Caco-2 (cell line): Measurements from ENCODE around the gene KDM4B. TPM values are rescaled to one million over a fixed set of nuclear protein-coding genes. Genes with fewer than 3 reads are reported as not detected.

Source experiments
- BruUV-seq: library from RNA; stranded (reverse); fragments of 400-500 nt; replicated peaks from 2 replicates; lab custom pipeline; 2021; lab: Mats Ljungman, UMichigan
- CTCF ChIA-PET: fragments of 300-600 bp; sonication (Branson Sonifier 250); formaldehyde crosslinking; loops from one replicate; lab custom pipeline; 2022; ENCODE audit warnings: antibody characterized with exemption; lab: Charles Lee
- POLR2A ChIA-PET: fragments of 300-600 bp; sonication (Branson Sonifier 250); formaldehyde crosslinking; loops from one replicate; lab custom pipeline; 2022; ENCODE audit warnings: antibody characterized with exemption; lab: Charles Lee
- DNase-seq, 2 experiments: peaks; one replicate each; pipeline versions ENCODE4 v3.0.0 to v3.0.0-alpha.2; 2020 to 2022
- H3K27me3 ChIP-seq: replicated peaks from 2 replicates; pipeline ENCODE4 v1.6.0; 2011; ENCODE audit warnings: low read length; ENCODE audit not compliant: control insufficient read depth, insufficient read depth
- H3K36me3 ChIP-seq: 2 replicates; pipeline ENCODE4 v1.5.1; 2011; ENCODE audit warnings: low read length; ENCODE audit not compliant: control insufficient read depth, insufficient read depth
- H3K4me1 ChIP-seq: fragments of 250-450 bp; sonication (Bioruptor Pico); 2 replicates; pipeline ENCODE4 v1.5.1; 2020; ENCODE audit warnings: mild to moderate bottlenecking
- H3K4me3 ChIP-seq: 2 replicates; pipeline ENCODE4 v1.5.1; 2011; ENCODE audit warnings: low read depth, mild to moderate bottlenecking, control low read depth, low read length
- H3K9me3 ChIP-seq: fragments of 250-450 bp; sonication (Bioruptor Pico); 2 replicates; pipeline ENCODE4 v1.5.1; 2020; ENCODE audit warnings: mild to moderate bottlenecking, moderate library complexity
- H3K27ac Mint-ChIP-seq: one replicate; pipeline ENCODE4 v1.8.0; 2022; ENCODE audit warnings: mixed read lengths; ENCODE audit not compliant: unreplicated experiment
- H3K27me3 Mint-ChIP-seq: one replicate; pipeline ENCODE4 v1.8.0; 2022; ENCODE audit warnings: mixed read lengths; ENCODE audit not compliant: insufficient read depth, unreplicated experiment
- H3K36me3 Mint-ChIP-seq: one replicate; pipeline ENCODE4 v1.8.0; 2022; ENCODE audit warnings: mild to moderate bottlenecking, mixed read lengths; ENCODE audit not compliant: insufficient read depth, unreplicated experiment
- H3K4me1 Mint-ChIP-seq: one replicate; pipeline ENCODE4 v1.8.0; 2022; ENCODE audit warnings: low read depth, mixed read lengths; ENCODE audit not compliant: unreplicated experiment
- H3K4me3 Mint-ChIP-seq: one replicate; pipeline ENCODE4 v1.8.0; 2022; ENCODE audit warnings: mild to moderate bottlenecking, moderate library complexity, mixed read lengths; ENCODE audit not compliant: unreplicated experiment
- H3K9me3 Mint-ChIP-seq: one replicate; pipeline ENCODE4 v1.8.0; 2022; ENCODE audit warnings: mixed read lengths; ENCODE audit not compliant: unreplicated experiment
- intact Hi-C: fragments of 100-400 bp; cut with micrococcal nuclease; formaldehyde crosslinking; loops from one replicate; pipeline ENCODE4 v1.10.0; 2022; ENCODE audit not compliant: unreplicated experiment
- total RNA-seq: library from RNA; stranded (reverse); gene quantifications from 2 replicates; pipeline ENCODE4 v1.2.3, GENCODE V29; 2022
- TF ChIP-seq, protein P1 (sequence below), 2 experiments: fragments of 200-600 bp in 1 of 2; IDR thresholded peaks; 1 replicate in 1 of 2; 2 replicates in 1 of 2; pipeline versions ENCODE4 v1.5.1 to v1.8.0; 2011 to 2022; ENCODE audit warnings: antibody characterized with exemption in 1 of 2, control low read depth in 1 of 2, inconsistent platforms in 1 of 2, low read depth in 1 of 2, low read length in 1 of 2, mild to moderate bottlenecking in 1 of 2, moderate library complexity in 1 of 2; ENCODE audit not compliant: insufficient read depth in 1 of 2, severe bottlenecking in 1 of 2, unreplicated experiment in 1 of 2

KDM4B gene
- total RNA-seq, 1 experiment from 2014 or later: 27.4 TPM

DNA sequence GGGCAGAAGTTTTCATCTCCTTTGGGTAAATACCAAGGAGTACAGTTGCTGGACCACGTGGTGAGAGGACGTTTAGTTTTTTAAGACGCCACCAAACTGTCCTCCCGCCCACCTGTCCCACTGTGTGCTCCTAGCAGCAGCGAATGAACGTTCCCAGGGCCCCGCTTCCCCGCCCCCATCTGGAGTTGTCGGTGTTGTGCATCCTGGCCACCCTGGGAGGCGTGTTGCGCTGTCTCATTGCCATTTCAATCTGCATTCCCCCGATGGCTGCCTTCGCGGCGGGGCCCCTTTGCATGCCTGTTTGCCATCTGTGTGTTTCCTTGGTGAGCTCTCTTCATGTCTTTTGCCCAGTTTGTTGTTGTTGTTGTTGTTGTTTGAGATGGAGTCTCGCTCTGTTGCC, 76.1 kb downstream of the KDM4B start:
- peaks cover 27% of the 10 kb centered on the region for H3K4me1 ChIP-seq
- no peaks in the 10 kb centered on the region for H3K27me3 Mint-ChIP-seq
- no peaks in the 10 kb centered on the region for H3K27me3 ChIP-seq
- H3K9me3 ChIP-seq: no peaks in the 10 kb centered on the region
- H3K9me3 Mint-ChIP-seq: no peaks in the 10 kb centered on the region
- H3K4me3 Mint-ChIP-seq: no peak overlapping the region
- peaks cover 14% of the 10 kb centered on the region for H3K4me1 Mint-ChIP-seq
- intact Hi-C loops: no loop called here
- peaks cover under 1% of the 10 kb centered on the region; the same call in 1 of the 2 replicates for H3K36me3 ChIP-seq
- no TSS peak for BruUV-seq
- peaks cover 70% of the 10 kb centered on the region for H3K36me3 Mint-ChIP-seq
- H3K4me3 ChIP-seq: no peak overlapping the region
- H3K27ac Mint-ChIP-seq: no peak overlapping the region
- no peak for DNase-seq
- ChIA-PET CTCF (interaction anchor here (0.6 to 1.2 kb wide), 2 partner anchors 13 to 813 kb away, joined by 3 to 9 read pairs; no protein-coding TSS in a partner anchor), POLR2A (no interaction called here)
- TF ChIP-seq, protein P1, sequence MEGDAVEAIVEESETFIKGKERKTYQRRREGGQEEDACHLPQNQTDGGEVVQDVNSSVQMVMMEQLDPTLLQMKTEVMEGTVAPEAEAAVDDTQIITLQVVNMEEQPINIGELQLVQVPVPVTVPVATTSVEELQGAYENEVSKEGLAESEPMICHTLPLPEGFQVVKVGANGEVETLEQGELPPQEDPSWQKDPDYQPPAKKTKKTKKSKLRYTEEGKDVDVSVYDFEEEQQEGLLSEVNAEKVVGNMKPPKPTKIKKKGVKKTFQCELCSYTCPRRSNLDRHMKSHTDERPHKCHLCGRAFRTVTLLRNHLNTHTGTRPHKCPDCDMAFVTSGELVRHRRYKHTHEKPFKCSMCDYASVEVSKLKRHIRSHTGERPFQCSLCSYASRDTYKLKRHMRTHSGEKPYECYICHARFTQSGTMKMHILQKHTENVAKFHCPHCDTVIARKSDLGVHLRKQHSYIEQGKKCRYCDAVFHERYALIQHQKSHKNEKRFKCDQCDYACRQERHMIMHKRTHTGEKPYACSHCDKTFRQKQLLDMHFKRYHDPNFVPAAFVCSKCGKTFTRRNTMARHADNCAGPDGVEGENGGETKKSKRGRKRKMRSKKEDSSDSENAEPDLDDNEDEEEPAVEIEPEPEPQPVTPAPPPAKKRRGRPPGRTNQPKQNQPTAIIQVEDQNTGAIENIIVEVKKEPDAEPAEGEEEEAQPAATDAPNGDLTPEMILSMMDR (IDR thresholded peaks at IDR 0.05; ENCODE audit: insufficient read depth in 1 of 2, low read depth in 1 of 2, low read length in 1 of 2, severe bottlenecking in 1 of 2, unreplicated experiment in 1 of 2): no peak

DNA sequence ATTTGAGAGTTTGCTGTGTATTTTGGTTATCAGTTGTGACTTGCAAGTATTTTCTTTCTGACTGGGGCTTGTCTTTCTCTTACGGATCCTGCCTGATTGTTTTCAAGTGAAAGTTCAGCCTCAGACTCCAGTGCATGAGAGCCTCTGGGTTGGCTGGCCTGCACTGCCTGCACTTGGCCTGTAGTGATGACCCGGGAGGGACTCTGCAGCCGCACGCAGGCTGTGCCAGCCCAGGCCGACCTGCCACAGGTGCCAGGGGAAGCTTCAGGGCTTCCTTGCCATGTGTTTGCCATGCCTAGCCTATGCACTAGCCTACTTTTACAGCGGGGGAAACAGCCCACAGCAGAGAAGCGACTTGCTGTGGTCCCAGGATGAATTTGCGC, 77.0 kb downstream of the KDM4B start:
- Histone ChIP-seq H3K4me1 (peaks cover 27% of the 10 kb centered on the region), H3K27me3 (no peaks in the 10 kb centered on the region), H3K4me3 (no peak overlapping the region), H3K9me3 (no peaks in the 10 kb centered on the region), H3K36me3 (peaks cover 2% of the 10 kb centered on the region; the same call in 1 of the 2 replicates)
- peaks cover 14% of the 10 kb centered on the region for H3K4me1 Mint-ChIP-seq
- H3K27me3 Mint-ChIP-seq: no peaks in the 10 kb centered on the region
- intact Hi-C loops: no loop called here
- peaks cover 63% of the 10 kb centered on the region for H3K36me3 Mint-ChIP-seq
- TF ChIP-seq, protein P1 (IDR thresholded peaks at IDR 0.05; ENCODE audit: insufficient read depth in 1 of 2, low read depth in 1 of 2, low read length in 1 of 2, severe bottlenecking in 1 of 2, unreplicated experiment in 1 of 2): no peak
- ChIA-PET CTCF (interaction anchor here (0.7 to 1.5 kb wide), 7 partner anchors 9 to 255 kb away, joined by 3 to 6 read pairs (median 4); partner anchors contain the start of gene FEM1A), POLR2A (interaction anchor here (0.6 kb wide), 1 partner anchor 277 kb away, joined by 3 read pairs; no protein-coding TSS in a partner anchor)
- peak overlapping the region; percentile 77 for H3K27ac Mint-ChIP-seq
- no peak for DNase-seq
- no peak overlapping the region for H3K4me3 Mint-ChIP-seq
- H3K9me3 Mint-ChIP-seq: no peaks in the 10 kb centered on the region
- no TSS peak for BruUV-seq

DNA sequence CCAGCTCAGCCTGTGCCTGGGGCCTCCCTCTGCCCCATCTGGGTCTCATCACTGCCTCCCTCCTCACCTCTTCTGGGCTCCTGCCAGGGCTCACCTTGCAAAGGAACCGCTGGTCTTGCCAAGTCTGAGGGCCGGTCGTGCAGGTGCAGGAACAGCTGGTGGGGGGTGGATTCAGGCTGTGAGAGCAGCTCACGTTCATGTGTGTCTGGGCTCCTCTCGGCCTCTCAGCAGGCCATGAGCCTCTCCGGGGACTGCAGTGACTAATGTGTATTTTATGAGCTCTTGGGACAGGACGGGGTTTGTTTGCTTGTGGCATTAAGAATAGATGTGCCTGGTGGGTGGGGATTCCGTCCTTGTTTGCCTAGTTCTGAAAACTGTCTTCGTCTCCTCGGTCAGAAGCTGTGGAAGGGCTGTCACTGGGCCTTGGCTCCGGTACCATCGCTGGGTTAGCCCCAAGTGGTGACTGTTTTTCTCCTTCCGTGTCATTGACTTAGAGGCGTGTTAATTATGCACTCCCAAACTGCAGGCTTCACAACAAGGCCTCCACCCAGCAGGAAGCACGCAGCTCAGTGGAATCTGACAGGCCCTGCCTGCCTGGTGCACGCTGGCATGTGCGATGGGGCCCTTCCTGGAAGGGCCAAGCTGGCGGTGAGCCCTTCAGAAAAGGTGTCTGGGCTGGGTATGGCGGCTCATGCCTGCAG, 77.6 kb downstream of the KDM4B start:
- H3K36me3 ChIP-seq: peaks cover 2% of the 10 kb centered on the region; the same call in 1 of the 2 replicates
- no TSS peak for BruUV-seq
- no peaks in the 10 kb centered on the region for H3K9me3 ChIP-seq
- no peak overlapping the region for H3K4me3 ChIP-seq
- DNase-seq: peak; percentile 67 to 71
- Mint-ChIP-seq H3K27me3 (no peaks in the 10 kb centered on the region), H3K9me3 (no peaks in the 10 kb centered on the region), H3K4me1 (peaks cover 14% of the 10 kb centered on the region), H3K36me3 (peaks cover 57% of the 10 kb centered on the region), H3K27ac (peak overlapping the region; percentile 77), H3K4me3 (peak overlapping the region; percentile 32)
- intact Hi-C loops: no loop called here
- no peaks in the 10 kb centered on the region for H3K27me3 ChIP-seq
- CTCF ChIA-PET: interaction anchor here (0.7 to 1.5 kb wide), 8 partner anchors 8 to 255 kb away, joined by 3 to 6 read pairs (median 4); partner anchors contain the start of gene FEM1A
- peaks cover 27% of the 10 kb centered on the region for H3K4me1 ChIP-seq
- POLR2A ChIA-PET: interaction anchor here (0.6 kb wide), 1 partner anchor 276 kb away, joined by 3 read pairs; no protein-coding TSS in a partner anchor
- TF ChIP-seq, protein P1 (IDR thresholded peaks at IDR 0.05; ENCODE audit: insufficient read depth in 1 of 2, low read depth in 1 of 2, low read length in 1 of 2, severe bottlenecking in 1 of 2, unreplicated experiment in 1 of 2): no peak
